ENCODE measurements around the gene PKNOX2. TPM values are rescaled to one million over a fixed set of nuclear protein-coding genes. Genes with fewer than 3 reads are reported as not detected.
A peak's percentile ranks its signal among the peaks of the same experiment; 100 is the strongest.

PKNOX2 gene
- total RNA-seq, 2 donors from 2014 or later, result 5.5 to 6.9 TPM

DNA sequence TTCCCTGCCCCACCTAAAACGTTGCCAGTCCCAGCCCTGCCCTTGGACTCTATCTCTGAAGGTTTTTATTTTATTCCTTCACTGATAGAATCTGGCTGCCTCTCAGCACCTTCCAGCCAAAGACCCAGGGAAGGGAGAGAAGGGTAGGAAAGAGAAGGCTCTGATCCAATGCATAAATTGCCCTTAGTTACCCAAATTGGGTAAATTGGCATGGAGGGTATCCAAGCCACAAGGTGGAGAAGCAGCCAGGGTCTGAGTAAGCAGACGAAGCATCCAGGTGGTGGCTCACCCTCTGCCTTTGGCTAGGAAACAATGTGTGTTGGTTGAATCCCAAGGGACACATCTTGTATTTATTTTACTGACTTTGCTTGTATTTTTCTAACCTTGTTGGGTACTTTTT lies 242.5 kb downstream of the PKNOX2 start:
- TF ChIP-seq, protein P1, sequence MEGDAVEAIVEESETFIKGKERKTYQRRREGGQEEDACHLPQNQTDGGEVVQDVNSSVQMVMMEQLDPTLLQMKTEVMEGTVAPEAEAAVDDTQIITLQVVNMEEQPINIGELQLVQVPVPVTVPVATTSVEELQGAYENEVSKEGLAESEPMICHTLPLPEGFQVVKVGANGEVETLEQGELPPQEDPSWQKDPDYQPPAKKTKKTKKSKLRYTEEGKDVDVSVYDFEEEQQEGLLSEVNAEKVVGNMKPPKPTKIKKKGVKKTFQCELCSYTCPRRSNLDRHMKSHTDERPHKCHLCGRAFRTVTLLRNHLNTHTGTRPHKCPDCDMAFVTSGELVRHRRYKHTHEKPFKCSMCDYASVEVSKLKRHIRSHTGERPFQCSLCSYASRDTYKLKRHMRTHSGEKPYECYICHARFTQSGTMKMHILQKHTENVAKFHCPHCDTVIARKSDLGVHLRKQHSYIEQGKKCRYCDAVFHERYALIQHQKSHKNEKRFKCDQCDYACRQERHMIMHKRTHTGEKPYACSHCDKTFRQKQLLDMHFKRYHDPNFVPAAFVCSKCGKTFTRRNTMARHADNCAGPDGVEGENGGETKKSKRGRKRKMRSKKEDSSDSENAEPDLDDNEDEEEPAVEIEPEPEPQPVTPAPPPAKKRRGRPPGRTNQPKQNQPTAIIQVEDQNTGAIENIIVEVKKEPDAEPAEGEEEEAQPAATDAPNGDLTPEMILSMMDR (IDR thresholded peaks at IDR 0.05), result no peak
- peaks cover 0 to 27% of the 10 kb centered on the region in 2 donors for H3K4me1 ChIP-seq
- no peak overlapping the region for H3K27ac ChIP-seq

GRCh38 chr11:125408311-125408711 lies 243.8 kb downstream of the PKNOX2 start:
- H3K4me1 ChIP-seq, result peaks cover 0 to 22% of the 10 kb centered on the region in 2 donors
- H3K27ac ChIP-seq, result peak overlapping the region; percentile 7 to 61
- H3K9me3 ChIP-seq, result no peaks in the 10 kb centered on the region
- H3K4me3 ChIP-seq, result no peak overlapping the region
- no peak for DNase-seq (ENCODE audit: low spot score)
- TF ChIP-seq, protein P1 (IDR thresholded peaks at IDR 0.05), result no peak
- H3K27me3 ChIP-seq, result no peaks in the 10 kb centered on the region
- H3K36me3 ChIP-seq, result no peaks in the 10 kb centered on the region

More for the DNA sequence above, 242.5 kb downstream of the PKNOX2 start:
- H3K36me3 ChIP-seq, result no peaks in the 10 kb centered on the region
- H3K27me3 ChIP-seq, result no peaks in the 10 kb centered on the region
- no peaks in the 10 kb centered on the region for H3K9me3 ChIP-seq
- no peak for DNase-seq (ENCODE audit: low spot score)
- no peak overlapping the region for H3K4me3 ChIP-seq

DNA sequence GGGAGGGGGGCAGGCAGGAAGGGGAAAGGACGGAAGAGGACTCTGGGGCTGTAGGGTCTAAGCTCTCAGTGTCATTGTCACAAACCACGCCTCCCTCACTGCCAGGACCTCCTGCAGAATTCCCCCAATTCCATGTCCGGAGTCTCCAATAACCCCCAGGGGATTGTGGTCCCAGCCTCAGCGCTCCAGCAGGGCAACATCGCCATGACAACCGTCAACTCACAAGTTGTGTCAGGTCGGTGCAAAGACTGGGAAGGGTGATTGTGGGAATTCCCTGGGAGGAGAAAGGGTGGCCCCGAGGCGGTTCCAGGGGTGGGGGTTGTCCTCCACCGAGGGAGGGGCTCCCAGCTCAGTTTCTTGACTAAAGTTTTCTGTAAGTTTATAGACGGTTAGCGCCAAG lies 245.5 kb downstream of the PKNOX2 start:
- Histone ChIP-seq H3K36me3 (no peaks in the 10 kb centered on the region), H3K9me3 (no peaks in the 10 kb centered on the region), H3K4me3 (no peak overlapping the region), H3K27me3 (no peaks in the 10 kb centered on the region), H3K27ac (no peak overlapping the region), H3K4me1 (peaks cover 0 to 14% of the 10 kb centered on the region in 2 donors)
- DNase-seq (ENCODE audit: low spot score), result no peak
- TF ChIP-seq, protein P1 (IDR thresholded peaks at IDR 0.05), result no peak

DNA sequence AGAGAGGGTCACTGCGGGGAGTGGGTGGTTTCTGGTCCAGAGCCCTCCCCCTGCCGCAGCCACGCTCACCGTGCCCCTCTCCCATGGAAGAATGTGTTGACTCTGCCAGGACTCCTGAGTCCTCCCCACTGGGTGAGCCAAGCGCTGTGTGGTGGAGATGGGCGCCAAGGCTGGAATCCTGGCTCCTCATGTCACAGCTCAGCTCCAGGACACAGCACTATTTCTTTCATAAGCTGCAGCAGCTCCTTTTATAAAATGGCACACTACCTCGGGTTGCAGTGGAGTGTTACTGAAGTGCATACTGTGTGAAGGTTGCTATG lies 247.6 kb downstream of the PKNOX2 start:
- H3K27ac ChIP-seq, result no peak overlapping the region
- no peaks in the 10 kb centered on the region for H3K9me3 ChIP-seq
- H3K36me3 ChIP-seq, result no peaks in the 10 kb centered on the region
- no peak for DNase-seq (ENCODE audit: low spot score)
- H3K4me3 ChIP-seq, result no peak overlapping the region
- peaks cover 0 to 16% of the 10 kb centered on the region in 2 donors for H3K4me1 ChIP-seq
- H3K27me3 ChIP-seq, result no peaks in the 10 kb centered on the region
- TF ChIP-seq, protein P1 (IDR thresholded peaks at IDR 0.05), result no peak

- Histone ChIP-seq H3K4me3 (no peak overlapping the region), H3K27ac (no peak overlapping the region), H3K27me3 (no peaks in the 10 kb centered on the region), H3K4me1 (peaks cover 0 to 18% of the 10 kb centered on the region in 2 donors), H3K9me3 (no peaks in the 10 kb centered on the region), H3K36me3 (no peaks in the 10 kb centered on the region)
- no peak for DNase-seq (ENCODE audit: low spot score)
- TF ChIP-seq, protein P1 (IDR thresholded peaks at IDR 0.05), result no peak
Observed at GRCh38 chr11:125412509-125412908, 248.0 kb downstream of the PKNOX2 start.

DNA sequence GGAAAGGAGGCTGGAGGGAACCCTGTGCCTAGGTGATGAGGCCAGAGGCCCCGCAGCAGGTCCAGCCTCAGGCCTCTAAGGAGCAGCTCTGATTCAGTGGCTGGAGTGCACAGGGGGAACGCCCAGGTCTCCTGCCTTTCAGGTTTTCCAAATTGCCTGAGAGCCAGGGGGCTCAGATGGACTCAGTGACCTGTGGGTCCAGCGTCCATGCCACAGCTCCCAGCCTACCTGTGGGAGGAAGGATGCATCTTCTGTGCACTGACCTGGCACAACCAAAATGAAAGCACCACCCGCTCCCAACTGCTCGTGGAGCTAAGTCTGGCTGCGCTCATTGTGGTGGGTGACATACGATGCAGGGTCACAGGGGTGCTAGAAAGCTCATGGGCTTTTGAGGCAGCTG lies 248.7 kb downstream of the PKNOX2 start:
- no peaks in the 10 kb centered on the region for H3K9me3 ChIP-seq
- no peaks in the 10 kb centered on the region for H3K36me3 ChIP-seq
- H3K4me1 ChIP-seq, result peaks cover 0 to 14% of the 10 kb centered on the region in 2 donors
- H3K27me3 ChIP-seq, result no peaks in the 10 kb centered on the region
- TF ChIP-seq, protein P1 (IDR thresholded peaks at IDR 0.05), result no peak
- no peak for DNase-seq (ENCODE audit: low spot score)
- H3K4me3 ChIP-seq, result no peak overlapping the region
- H3K27ac ChIP-seq, result no peak overlapping the region

Data from right atrium auricular region (tissue), 2 donors.